HG03432 (cell line): ENCODE results near the gene ACAP2.
"Not testable (repeated sequence)": the region's sequence is repeated elsewhere in the genome, so short reads cannot be mapped to it uniquely, and the experiment has no call there.

ENCODE experiments used
- ATAC-seq: cut with Tn5 transposase; IDR thresholded peaks from one replicate; pipeline ENCODE4 v1.9.1; 2021; ENCODE audit warnings: mild to moderate bottlenecking, moderate library complexity; ENCODE audit not compliant: unreplicated experiment

Gene ACAP2

GRCh38 chr3:195446359-195446758 lies 3.5 kb upstream of the ACAP2 start:
- ATAC-seq, result no peak

DNA sequence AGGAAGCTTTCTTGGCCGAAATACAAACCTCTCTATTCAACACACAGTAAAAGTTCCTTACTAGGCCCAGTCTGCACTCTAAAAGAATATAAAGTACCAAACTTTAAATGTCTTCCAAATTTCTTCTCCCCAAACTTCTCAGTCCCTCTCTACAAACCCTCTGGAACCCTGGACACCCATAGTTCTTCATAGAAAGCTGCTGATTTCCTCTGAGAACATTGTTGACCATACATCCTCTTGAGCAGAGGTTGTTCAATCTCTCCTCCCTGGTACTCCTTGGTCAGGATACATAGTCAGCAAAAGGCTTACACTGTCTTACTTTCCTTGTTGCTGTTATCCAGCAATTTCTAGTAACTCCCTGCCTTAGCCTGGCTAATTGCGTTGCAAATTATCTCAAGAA lies 3.1 kb upstream of the ACAP2 start:
- ATAC-seq, result no peak

DNA sequence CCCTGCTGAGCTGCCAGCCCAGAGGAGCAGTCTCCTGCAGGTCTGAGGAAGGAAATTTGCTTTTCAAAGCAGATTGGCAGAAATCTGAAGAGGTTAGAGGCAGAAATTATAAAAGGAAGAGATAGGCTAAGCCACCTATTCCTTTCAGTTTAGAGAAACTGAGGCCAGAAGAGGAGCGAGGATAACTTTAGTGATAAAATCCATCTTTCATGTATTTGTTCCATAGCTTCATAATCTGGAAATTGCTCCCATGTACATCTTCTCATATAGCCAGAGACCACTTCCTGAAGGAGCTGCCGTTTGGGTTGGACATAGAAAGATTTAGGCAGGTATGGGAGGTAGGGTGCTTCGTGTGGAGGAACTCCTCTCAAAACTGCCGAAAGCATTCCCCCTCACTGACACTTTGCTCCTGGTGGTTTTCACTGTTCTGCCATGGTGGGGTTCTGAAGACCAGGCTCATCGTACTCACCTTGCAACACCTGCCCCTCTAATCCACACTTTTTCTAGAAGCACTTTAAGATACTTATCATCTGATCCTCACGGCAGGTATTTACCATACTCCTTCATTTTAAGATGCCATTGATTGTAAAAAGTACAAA lies 670 bp upstream of the ACAP2 start:
- ATAC-seq, result no peak

DNA sequence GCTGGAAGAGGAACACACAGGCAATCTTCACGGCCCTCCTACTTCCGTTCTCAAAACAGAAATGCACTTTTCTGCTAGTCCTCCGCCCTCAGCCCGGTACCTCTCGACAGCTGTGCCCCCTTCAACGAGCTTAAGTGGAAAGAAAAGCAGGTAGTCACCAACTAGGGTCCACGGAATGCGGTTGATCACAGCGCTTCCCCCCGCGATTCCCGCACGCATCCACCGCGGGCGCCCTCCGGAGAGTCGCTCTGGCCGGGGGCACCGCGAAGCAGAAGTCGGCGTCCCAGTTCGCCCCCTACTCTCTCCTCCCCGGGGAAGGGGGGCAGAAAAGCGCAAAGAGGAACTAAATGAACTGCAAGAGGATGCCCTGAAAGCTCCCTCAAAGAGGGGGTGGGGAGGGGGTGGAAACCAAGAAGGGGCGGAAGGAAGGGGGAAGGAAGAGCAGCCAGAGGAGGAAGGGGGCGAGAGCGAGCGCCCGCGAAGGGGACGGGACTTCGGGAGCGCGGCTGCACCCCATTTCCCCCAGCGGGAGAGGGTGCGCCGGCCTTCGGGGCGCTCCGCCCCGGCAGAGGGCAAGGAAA lies 738 bp downstream of the ACAP2 start:
- peak; percentile 2 for ATAC-seq

- ATAC-seq, result no peak
Measured at GRCh38 chr3:195441476-195441991, 1.3 kb downstream of the ACAP2 start.

DNA sequence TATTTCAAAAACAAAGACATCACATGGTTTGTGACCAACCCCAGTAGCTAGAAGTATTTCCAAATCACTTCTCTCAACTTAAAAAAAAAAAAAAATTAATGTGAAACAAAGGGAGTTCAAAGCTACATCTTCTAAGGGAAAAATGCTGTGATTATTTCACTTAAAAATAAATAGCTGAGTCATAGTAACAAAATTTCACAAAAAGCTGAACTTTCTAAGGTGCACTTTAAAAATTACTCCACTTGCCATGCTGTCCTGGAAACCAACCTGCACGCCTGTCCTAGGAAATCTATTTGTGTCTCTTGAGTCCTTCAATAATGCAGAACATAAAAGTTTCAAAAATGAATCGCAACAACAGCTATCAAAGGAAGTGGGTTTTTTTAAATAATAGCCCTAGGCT lies 1.8 kb downstream of the ACAP2 start:
- ATAC-seq, result no peak

DNA sequence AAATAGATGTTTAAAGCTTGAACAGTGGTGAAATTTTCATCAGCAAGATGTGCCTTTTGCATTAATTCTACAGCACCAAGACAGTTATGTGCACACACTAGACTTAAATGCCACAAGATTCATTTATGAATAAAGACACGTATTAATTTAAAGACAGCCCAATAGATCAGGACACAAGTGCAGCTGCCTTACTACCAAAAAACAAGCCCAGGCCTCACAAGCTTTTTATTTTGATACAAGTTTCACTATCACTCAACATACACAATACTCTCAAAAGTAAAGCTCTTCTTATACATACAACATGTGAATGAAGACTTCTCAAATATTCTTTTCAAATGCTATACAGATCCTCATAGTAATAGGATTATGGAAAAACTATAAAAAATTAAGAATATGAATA lies 2.4 kb downstream of the ACAP2 start:
- no peak for ATAC-seq

DNA sequence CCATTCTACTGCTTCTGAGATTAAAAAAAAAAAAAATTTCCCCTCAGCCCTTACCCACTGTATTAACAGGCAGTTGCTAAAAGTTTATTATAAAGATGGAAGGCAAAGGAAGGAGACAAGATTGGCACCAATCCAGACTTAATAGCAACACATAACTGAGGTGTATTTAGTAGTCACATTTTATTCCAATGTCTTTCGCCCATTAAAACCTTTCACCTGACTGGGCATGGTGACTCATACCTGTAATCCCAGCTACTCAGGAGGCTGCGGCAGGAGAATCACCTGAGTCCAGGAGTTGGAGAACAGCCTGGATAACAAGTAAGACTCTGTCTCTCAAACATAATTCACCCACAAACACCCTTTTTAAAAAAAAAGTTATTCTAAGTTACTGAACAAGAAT lies 4.4 kb downstream of the ACAP2 start:
- no peak for ATAC-seq

GRCh38 chr3:195425849-195426248 lies 17.0 kb downstream of the ACAP2 start:
- ATAC-seq, result no peak

DNA sequence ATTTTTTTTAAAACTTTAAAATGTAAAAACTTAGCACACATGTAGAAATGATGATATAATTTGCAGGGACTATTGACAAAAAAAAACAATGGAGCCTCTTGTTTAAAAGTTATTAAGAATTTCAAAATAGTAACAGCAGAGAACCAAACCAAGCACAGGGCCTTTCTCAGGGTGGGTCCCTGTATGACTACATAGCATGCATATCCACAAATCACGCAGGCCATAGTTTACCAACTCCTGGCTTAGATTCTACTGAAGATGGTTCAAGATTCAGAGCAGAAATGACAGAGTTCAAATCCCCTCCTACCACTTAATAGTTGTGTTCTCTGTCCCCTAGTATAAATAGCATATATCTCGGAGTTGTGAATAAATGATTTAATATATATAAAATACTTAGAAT lies 19.0 kb downstream of the ACAP2 start:
- ATAC-seq, result no peak

- ATAC-seq, result no peak
Measured at GRCh38 chr3:195421400-195421799, 21.4 kb downstream of the ACAP2 start.

GRCh38 chr3:195416795-195417194 lies 26.0 kb downstream of the ACAP2 start:
- no peak for ATAC-seq

GRCh38 chr3:195411836-195412235 lies 31.0 kb downstream of the ACAP2 start:
- ATAC-seq, result no peak

- no peak for ATAC-seq
Measured at GRCh38 chr3:195410546-195410945, 32.3 kb downstream of the ACAP2 start.

DNA sequence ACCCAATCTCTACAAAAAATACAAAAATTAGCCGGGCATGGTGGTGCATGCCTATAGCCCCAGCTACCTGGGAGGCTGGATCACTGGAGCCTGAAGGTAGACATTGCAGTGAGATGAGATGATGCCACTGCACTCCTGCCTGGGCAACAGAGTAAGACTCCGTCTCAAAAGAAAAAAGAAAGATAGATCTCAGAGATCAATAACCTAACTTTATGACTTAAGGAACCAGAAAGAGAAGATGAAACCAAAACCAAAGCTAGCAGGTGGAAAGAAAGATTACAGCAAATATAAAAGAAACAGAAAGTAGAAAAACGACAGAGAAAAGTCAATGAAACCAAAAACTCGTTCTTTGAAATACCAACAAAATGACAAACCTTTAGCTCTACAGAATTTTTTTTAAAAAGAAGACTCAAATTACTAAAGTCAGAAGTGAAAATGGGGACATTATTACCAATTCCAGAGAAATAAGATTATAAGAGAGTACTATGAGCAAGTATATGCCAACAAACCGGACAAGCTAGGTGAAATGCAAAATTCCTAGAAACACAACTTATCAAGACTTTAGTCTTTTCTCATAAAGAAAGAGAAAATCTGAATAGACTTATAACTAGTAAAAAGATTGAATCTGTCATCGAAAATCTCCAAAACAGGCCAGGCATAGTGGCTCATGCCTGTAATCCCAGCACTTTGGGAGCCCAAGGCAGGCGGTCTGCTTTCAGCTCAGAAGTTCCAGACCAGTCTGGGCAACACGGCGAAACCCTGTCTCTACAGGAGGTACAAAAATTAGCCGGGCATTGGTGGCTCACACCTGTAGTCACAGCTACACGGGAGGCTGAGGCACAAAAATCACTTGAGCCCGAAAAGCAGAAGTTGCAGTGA lies 35.0 kb downstream of the ACAP2 start:
- no peak for ATAC-seq

DNA sequence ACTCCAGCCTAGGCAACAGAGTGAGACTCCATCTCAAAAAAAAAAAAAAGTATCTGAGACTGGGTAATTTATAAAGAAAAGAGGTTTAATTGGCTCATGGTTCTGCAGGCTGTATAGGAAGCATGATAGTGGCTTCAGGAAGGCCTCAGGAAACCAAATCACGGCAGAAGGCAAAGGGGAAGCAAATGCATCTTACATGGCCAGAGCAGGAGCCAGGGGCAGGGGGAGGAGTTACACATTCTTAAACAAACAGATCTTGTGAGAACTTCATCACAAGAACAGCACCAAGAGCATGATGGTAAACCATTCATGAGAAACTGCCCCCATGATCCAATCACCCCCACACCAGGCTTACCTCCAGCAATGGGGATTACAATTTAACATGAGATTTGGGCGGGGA lies 37.2 kb downstream of the ACAP2 start:
- no peak for ATAC-seq

DNA sequence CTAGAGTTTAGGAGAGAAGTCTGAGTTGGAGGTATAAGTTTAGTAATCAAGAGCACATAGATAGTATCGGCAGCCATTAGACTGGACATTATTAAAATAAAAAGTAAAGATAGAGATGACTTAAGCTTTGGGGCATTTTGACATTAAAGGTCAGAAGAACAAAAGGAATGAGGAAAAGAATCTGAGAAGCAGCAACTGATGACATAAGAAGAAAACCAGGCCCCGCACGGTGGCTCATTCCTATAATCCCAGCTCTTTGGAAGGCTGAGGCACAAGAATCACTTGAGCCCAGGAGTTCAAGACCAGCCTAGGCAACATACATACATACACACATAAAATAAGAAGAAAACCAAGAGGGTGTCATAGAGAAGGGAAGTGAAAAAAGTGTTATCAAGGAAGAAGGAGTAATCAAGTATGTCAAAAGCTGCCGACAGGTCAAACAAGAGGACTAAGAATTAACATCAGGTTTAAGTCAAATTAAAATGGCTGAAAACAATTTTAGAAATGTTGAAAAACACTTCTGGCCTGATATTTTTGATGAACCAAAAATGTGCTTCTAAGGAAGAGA lies 38.9 kb downstream of the ACAP2 start:
- no peak for ATAC-seq

GRCh38 chr3:195403244-195403643 lies 39.6 kb downstream of the ACAP2 start:
- no peak for ATAC-seq

GRCh38 chr3:195401943-195402342 lies 40.9 kb downstream of the ACAP2 start:
- ATAC-seq, result no peak

DNA sequence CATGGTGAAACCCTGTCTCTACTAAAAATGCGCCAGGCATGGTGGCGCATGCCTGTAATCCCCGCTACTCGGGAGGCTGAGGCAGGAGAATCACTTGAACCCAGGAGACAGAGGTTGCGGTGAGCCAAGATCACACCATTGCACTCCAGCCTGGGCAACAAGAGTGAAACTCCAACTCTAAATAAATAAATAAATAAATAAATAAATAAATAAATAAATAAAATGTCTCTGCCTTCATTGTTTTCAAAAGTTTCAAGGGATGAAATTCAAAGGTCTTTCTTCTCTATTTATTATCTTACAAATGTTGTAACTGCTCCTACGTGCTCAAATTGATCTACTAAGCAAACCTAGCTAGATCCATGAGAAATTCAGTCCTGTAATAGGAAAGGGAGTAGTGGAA lies 44.4 kb downstream of the ACAP2 start:
- not testable (repeated sequence) for ATAC-seq

DNA sequence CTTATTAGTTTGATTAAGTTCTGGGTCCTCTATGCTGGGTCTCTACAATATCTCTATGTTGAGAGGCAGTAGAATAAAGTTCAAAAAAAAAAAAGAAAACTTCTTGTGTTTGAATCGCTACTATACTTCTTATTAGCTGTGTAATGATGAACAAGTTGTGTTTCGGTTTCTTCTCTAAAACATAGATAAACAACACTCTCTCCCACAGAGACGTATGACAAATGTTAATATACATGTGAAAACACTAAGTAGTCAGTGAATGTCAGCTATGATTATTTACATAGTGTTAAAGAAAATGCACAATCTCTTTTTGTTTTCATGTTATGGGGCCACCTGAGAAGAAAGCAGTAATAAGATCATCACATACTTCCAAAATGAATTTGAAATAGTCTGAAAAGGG lies 45.3 kb downstream of the ACAP2 start:
- no peak for ATAC-seq
